ENCODE results near the gene SOD3. TPM values are rescaled to one million over a fixed set of nuclear protein-coding genes. Genes with fewer than 3 reads are reported as not detected.
A peak's percentile ranks its signal among the peaks of the same experiment; 100 is the strongest.

Gene SOD3
- polyA plus RNA-seq (ENCODE audit: low read depth in 6 of 6): not detected

- DNase-seq: no peak
- Mint-ChIP-seq H3K27ac (no peak within 1 kb of the TSS), H3K27me3 (peaks cover 16 to 37% (median 18%) of the 10 kb centered on the region in 3 donors)
Measured at GRCh38 chr4:24794916-24795665, at the start of gene SOD3. TSS of gene SOD3 (plus strand) at chr4:24795573. CDS start at chr4:24799522, 3,949 bp downstream.

GRCh38 chr4:24747234-24747975 is 48.0 kb upstream of the SOD3 start:
- Mint-ChIP-seq H3K27ac (no peak overlapping the region), H3K4me1 (no peaks in the 10 kb centered on the region), H3K36me3 (no peaks in the 10 kb centered on the region), H3K27me3 (peaks cover 0 to 7% (median 0%) of the 10 kb centered on the region in 3 donors), H3K4me3 (no peak overlapping the region), H3K9me3 (peaks cover 2 to 10% (median 6%) of the 10 kb centered on the region in 7 donors)
- ATAC-seq (ENCODE audit: low read depth in 2 of 2) (no peak), DNase-seq (no peak)

More at GRCh38 chr4:24794916-24795665, at the start of gene SOD3:
- Mint-ChIP-seq H3K36me3 (no peaks in the 10 kb centered on the region), H3K9me3 (peaks cover 0 to 10% (median 2%) of the 10 kb centered on the region in 7 donors), H3K4me3 (no peak within 1 kb of the TSS), H3K4me1 (no peaks in the 10 kb centered on the region)
- no peak for ATAC-seq (ENCODE audit: low read depth in 2 of 2)

GRCh38 chr4:24748023-24748422 is 47.4 kb upstream of the SOD3 start:
- H3K36me3 Mint-ChIP-seq: no peaks in the 10 kb centered on the region
- H3K4me3 Mint-ChIP-seq: no peak overlapping the region
- DNase-seq (no peak), ATAC-seq (ENCODE audit: low read depth in 2 of 2) (no peak)
- peaks cover 0 to 5% (median 0%) of the 10 kb centered on the region in 3 donors for H3K27me3 Mint-ChIP-seq
- H3K27ac Mint-ChIP-seq: no peak overlapping the region
- no peaks in the 10 kb centered on the region for H3K4me1 Mint-ChIP-seq
- H3K9me3 Mint-ChIP-seq: peaks cover 2 to 10% (median 5%) of the 10 kb centered on the region in 7 donors

GRCh38 chr4:24748758-24749350 is 46.5 kb upstream of the SOD3 start:
- no peak overlapping the region for H3K4me3 Mint-ChIP-seq
- ATAC-seq (ENCODE audit: low read depth in 2 of 2) (no peak), DNase-seq (no peak)
- no peaks in the 10 kb centered on the region for H3K36me3 Mint-ChIP-seq
- H3K27ac Mint-ChIP-seq: no peak overlapping the region
- no peaks in the 10 kb centered on the region for H3K4me1 Mint-ChIP-seq
- peaks cover 0 to 5% (median 0%) of the 10 kb centered on the region in 3 donors for H3K27me3 Mint-ChIP-seq
- peaks cover 0 to 10% (median 4%) of the 10 kb centered on the region in 7 donors for H3K9me3 Mint-ChIP-seq

- no peak for ATAC-seq (ENCODE audit: low read depth in 2 of 2)
- Mint-ChIP-seq H3K27me3 (peaks cover 0 to 5% (median 0%) of the 10 kb centered on the region in 3 donors), H3K4me3 (no peak overlapping the region), H3K4me1 (no peaks in the 10 kb centered on the region), H3K36me3 (no peaks in the 10 kb centered on the region), H3K9me3 (peaks cover 0 to 10% (median 3%) of the 10 kb centered on the region in 7 donors), H3K27ac (no peak overlapping the region)
- DNase-seq: no peak
Measured at GRCh38 chr4:24750106-24750505, 45.3 kb upstream of the SOD3 start.

- peaks cover 0 to 5% (median 0%) of the 10 kb centered on the region in 3 donors for H3K27me3 Mint-ChIP-seq
- H3K4me1 Mint-ChIP-seq: no peaks in the 10 kb centered on the region
- no peak for ATAC-seq (ENCODE audit: low read depth in 2 of 2)
Measured at GRCh38 chr4:24751926-24752539, 43.3 kb upstream of the SOD3 start.

GRCh38 chr4:24753519-24753918 is 41.9 kb upstream of the SOD3 start:
- Mint-ChIP-seq H3K27me3 (peaks cover 0 to 5% (median 0%) of the 10 kb centered on the region in 3 donors), H3K27ac (no peak overlapping the region), H3K4me3 (no peak overlapping the region), H3K36me3 (peaks cover 0 to 9% of the 10 kb centered on the region in 2 donors), H3K4me1 (no peaks in the 10 kb centered on the region), H3K9me3 (peaks cover 12 to 43% (median 25%) of the 10 kb centered on the region in 7 donors)
- no peak for ATAC-seq (ENCODE audit: low read depth in 2 of 2)
- DNase-seq: no peak

More at GRCh38 chr4:24751926-24752539, 43.3 kb upstream of the SOD3 start:
- Mint-ChIP-seq H3K9me3 (peaks cover 6 to 28% (median 15%) of the 10 kb centered on the region in 7 donors), H3K27ac (no peak overlapping the region), H3K36me3 (peaks cover 0 to 8% of the 10 kb centered on the region in 2 donors), H3K4me3 (no peak overlapping the region)
- DNase-seq: no peak

- peaks cover 0 to 5% (median 0%) of the 10 kb centered on the region in 3 donors for H3K27me3 Mint-ChIP-seq
- ATAC-seq (ENCODE audit: low read depth in 2 of 2): no peak
Measured at GRCh38 chr4:24754571-24754970, 40.8 kb upstream of the SOD3 start.

GRCh38 chr4:24763631-24764297 is 31.6 kb upstream of the SOD3 start:
- no peak for DNase-seq

More at GRCh38 chr4:24754571-24754970, 40.8 kb upstream of the SOD3 start:
- Mint-ChIP-seq H3K4me3 (no peak overlapping the region), H3K4me1 (no peaks in the 10 kb centered on the region), H3K36me3 (peaks cover 0 to 9% of the 10 kb centered on the region in 2 donors), H3K27ac (no peak overlapping the region), H3K9me3 (peaks cover 14 to 54% (median 25%) of the 10 kb centered on the region in 7 donors)
- no peak for DNase-seq

GRCh38 chr4:24764345-24764744 is 31.0 kb upstream of the SOD3 start:
- DNase-seq (no peak), ATAC-seq (ENCODE audit: low read depth in 2 of 2) (no peak)
- no peaks in the 10 kb centered on the region for H3K4me1 Mint-ChIP-seq
- H3K4me3 Mint-ChIP-seq: no peak overlapping the region
- H3K9me3 Mint-ChIP-seq: peaks cover 2 to 23% (median 7%) of the 10 kb centered on the region in 7 donors
- H3K27ac Mint-ChIP-seq: peak overlapping the region in 1 of 6 donors; percentile 49
- no peaks in the 10 kb centered on the region for H3K27me3 Mint-ChIP-seq
- H3K36me3 Mint-ChIP-seq: no peaks in the 10 kb centered on the region

More at GRCh38 chr4:24763631-24764297, 31.6 kb upstream of the SOD3 start:
- H3K27ac Mint-ChIP-seq: no peak overlapping the region
- no peaks in the 10 kb centered on the region for H3K36me3 Mint-ChIP-seq
- peaks cover 4 to 29% (median 7%) of the 10 kb centered on the region in 7 donors for H3K9me3 Mint-ChIP-seq
- H3K27me3 Mint-ChIP-seq: no peaks in the 10 kb centered on the region
- no peak overlapping the region for H3K4me3 Mint-ChIP-seq
- H3K4me1 Mint-ChIP-seq: no peaks in the 10 kb centered on the region
- no peak for ATAC-seq (ENCODE audit: low read depth in 2 of 2)

GRCh38 chr4:24765376-24765988 is 29.9 kb upstream of the SOD3 start:
- Mint-ChIP-seq H3K4me1 (no peaks in the 10 kb centered on the region), H3K9me3 (peaks cover 0 to 18% (median 7%) of the 10 kb centered on the region in 7 donors), H3K27me3 (no peaks in the 10 kb centered on the region), H3K36me3 (no peaks in the 10 kb centered on the region), H3K4me3 (peak overlapping the region in 1 of 8 donors; percentile 5), H3K27ac (no peak overlapping the region)
- no peak for DNase-seq
- no peak for ATAC-seq (ENCODE audit: low read depth in 2 of 2)

- Mint-ChIP-seq H3K36me3 (peaks cover 0 to 5% of the 10 kb centered on the region in 2 donors), H3K4me3 (no peak overlapping the region), H3K27ac (no peak overlapping the region), H3K27me3 (peaks cover 0 to 5% (median 0%) of the 10 kb centered on the region in 3 donors), H3K9me3 (peaks cover 0 to 25% (median 4%) of the 10 kb centered on the region in 7 donors), H3K4me1 (no peaks in the 10 kb centered on the region)
- DNase-seq (no peak), ATAC-seq (ENCODE audit: low read depth in 2 of 2) (no peak)
Measured at GRCh38 chr4:24768006-24768405, 27.4 kb upstream of the SOD3 start.

Data from naive B cell (primary cell).